NCI-H1930 (cell line): ENCODE results near the gene CHRM1.
A peak's percentile ranks its signal among the peaks of the same experiment; 100 is the strongest.

Experiments used
- DNase-seq, 2 experiments: peaks; one replicate each; lab custom pipeline; 2025; lab: John Stamatoyannopoulos, UW

The CHRM1 gene

DNA sequence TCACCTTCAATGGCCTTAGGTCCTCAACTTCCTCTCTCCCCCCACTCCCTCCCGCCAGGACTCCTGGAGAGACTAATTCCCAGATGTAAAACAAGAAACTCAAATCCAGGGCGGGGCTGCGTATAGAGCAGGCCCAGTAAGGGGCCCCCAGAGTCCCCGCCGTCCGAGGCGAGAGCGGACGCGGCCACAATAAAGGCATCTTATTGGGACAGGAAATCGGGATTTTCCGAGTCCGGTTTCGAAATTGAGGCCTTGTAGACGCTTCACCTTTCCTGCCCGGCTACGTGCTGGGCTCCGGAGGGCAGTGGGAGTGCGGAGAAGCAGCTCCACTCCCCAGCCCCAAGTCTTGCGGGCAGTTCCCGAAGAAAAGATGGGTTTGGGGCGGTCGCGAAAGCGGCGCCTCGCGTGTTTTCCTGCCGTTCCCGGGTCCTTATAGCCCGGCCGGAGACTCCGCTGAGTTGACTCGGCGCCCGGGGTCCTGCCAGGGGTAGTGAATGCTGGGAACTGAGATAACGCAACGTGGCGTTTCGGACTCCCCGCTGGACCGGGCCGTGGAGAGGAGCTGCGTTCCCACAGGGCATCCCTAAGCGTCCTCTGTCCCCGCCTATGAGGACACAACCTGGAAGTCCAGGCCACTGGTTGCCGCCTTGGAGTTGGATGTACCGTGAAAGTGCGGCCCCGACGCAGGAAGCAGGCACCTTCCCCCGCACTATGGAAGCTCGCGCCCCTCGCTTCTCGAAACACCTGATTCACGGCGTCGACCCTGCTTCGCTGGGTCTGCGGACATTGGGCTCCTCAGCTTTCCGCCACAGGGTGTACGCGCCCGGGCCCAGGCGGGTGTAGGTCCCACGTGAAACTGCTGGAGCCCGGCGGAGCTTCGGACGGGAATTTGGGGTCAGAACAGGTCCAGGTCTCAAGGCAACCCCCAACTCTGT, 4.8 kb upstream of the CHRM1 start:
- no peak for DNase-seq

DNA sequence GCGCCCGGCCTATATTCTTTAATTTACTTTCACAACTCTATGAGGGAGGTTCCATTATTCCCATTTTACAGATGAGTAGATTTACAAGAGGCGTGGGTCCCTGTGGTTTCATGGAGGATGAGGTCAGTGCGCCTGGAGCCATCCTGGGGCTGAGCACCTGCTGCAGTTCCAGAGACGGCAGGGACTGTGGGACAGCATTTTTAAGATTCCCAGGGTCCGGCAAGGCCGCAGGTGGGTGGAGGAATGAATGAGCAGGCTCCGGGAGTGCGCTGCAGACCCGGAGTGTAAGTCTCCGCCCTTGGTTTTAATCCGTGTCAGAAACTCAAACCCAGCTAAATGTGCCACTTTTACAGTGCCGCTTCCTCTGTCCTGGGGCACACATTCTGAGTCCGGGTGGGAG, 4.1 kb upstream of the CHRM1 start:
- no peak for DNase-seq

DNA sequence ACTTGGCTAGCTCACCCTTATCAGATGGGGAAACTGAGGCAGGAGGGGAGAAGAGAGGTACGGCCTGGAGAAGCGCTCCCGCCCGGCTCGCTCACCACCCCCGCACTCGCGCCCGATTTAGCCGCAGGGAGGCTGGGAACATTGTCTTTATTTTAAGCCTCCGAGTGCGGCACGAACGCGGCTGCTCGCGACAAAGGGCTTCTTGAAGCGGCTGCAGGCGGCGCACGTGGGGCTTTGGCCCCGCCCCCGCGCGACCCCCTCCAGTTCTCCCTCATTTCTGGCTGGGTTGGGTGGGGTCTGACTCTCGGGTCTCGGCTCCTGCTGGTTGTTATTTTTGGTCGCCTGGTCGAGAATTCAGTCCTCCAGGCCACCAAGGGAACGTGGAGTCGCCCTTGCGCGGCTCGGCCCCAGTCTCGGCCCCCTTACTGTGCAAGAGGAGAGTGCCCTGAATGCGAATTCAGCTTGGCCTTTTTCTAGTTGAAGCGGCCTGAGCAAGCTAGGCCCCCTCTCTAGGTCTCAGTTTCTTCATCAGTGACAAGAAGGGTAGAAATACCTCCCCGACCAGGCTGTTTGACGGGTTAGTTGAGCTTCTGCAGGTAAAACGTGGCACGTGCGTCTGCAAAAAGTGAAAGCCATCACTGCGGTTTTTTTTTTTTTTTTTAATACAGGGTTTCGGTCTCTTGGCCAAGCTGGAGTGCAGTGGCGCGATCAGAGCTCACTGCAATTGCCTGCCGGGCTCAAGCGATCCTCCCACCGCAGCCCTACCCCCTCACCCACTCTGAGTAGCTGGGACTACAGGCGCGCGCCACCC, 2.6 kb upstream of the CHRM1 start:
- DNase-seq: no peak

DNA sequence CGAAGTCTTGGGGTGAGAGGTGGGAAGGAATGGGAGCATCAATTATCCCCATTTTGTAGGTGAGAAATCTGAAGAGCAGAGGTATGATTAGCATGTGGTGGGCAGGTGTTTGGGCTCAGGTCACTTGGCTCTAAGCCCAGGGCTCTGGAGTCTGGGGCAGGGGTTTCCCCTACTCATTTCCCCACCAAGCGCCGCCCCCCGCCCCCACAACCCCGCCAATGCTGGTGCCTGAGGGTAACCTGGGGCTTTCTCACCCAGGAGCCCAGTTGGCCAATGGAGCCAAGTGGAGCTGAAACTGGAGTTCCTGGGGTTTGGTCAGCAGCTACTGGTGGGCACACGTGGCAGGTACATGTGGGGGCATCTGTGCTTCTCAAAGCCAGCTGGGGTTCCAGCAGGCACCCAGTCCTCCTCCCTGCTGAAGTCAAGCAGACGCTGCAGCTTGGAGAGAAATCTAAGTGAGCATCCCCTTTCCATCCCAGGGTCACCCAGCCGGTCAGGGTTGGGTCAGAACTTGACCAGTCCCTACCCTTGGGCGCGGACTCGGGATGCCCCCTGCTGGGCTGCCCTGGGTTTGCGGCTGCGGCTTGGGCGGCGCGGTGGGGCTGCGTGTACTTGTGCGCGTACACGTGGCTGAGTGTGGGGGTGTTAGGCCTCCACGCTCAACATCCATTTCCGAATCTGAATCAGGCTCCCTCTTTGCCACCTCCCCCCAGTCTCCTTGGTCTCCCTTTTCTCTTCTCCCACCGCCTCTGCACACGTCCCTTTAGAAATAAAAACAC, 1.7 kb upstream of the CHRM1 start:
- no peak for DNase-seq

DNA sequence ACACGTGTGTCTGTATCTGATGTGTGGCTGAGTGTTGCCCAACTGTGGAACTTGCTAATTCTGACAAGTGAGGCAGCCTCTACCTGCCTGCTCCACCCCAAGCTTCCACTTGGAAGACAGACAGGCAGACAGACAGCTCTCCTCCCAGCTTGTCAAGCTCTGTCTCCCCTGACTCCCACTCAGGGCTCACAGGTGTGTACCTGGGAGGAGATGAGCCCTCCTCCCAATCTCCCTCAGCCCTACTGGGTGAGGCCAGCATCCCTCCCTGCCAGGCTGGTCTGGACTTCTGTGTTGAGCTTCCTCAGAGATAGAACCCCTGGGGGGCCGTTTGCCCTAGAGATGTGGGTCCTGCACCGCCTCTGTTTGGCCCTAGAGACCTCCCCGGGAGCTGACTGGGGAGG, 1.0 kb upstream of the CHRM1 start:
- DNase-seq: no peak

DNA sequence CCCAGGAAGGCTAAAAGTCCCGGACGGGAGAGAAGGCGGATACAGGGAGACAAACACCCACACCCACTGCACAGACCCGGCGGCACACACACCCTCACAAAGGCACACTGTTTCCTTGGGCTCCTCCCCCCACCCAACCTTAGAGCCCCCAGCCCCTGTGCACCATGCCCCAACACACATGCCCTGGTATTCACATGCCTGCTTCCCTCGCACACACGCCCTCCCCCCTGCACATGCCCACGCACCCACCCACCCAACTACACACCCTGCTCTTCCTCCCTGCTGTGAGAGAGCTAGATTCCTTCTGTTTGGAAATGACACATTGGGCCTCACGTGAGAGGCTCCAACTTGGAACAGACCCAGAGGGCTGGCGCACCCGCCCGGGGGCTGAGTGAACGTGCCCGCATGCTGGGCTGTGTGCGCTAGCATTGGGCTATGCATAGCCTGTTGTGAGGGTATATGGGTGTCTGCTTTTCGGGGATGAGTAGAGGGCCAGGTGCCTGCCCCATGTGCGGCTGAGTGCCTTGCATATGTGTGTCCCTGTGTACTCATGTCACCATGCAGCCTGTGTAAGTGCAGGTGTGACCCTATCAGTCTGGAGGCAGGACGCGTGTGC, 518 bp upstream of the CHRM1 start:
- DNase-seq: no peak

DNA sequence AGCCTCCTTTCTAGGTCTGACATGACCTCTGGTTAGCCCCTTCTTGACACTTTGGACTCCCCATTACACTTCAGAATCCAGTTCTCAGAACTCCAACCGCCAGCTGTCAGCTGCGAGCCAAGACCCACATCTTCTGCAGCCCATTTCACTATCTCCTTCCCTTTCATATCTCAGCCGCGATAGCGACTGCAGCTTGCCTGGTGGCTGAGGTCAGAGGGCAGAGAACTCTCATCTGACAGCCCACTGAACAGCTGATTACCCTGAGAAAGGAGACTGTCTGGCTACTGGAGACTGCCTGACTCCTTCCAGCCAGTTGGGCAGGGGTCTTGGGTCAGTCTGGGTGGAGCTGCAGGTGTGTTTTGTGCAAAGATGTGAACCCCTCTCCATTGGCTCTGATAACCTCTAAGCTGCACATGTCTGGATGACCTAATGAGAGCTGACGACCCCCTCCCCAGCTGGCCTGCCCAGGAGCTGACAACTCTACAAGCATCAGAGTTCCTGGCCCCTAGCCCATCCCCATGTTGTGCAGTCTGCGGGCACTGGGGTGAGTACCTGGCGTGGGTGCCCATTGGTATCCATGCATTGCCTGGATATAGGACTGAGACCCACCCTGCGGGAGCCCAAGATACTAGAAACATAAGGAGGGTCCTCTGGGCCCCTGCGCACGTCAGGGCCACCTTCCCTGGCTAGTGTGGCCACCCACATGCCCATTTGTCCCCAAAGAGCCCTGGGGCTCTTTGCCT, 1.1 kb downstream of the CHRM1 start:
- DNase-seq: no peak

DNA sequence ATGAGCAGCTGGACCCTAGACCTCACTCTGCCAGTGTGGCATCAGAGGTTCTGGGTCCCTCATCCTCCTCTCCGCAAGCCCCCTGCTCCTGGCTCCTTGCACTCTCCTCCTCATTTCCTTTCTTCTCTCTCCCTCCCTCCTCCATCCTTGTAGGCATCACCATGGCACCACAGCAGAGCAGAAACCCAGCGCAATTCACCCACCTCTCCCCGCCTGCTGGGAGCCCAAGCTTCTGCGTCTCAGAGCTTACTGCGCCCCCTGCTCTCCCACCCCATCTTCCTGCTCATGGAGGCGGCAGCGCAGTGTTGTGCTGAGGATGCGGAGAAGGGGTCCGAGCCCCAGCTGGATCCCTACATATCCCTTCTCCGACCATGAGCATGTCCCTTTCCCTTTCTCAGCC, 1.7 kb downstream of the CHRM1 start:
- DNase-seq: no peak

DNA sequence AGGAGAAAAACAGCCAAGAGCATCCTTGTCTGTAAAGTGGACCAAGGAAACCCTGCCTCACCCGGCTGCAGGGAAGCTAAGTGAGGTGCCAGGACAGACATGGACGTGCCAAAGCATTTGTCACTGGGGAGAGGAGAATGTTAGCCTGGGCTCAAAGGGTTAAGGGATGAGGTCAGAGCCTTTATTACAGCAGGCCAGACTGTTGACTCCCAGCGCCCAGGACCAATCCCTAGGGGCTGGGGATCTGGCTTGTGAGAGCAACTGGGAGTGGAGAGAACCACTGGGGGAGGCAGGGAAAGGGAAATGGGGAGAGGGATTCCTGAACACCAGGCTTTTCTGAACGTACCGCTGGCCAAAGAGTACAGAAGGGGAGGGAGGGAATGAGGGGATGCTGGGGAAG, 2.6 kb downstream of the CHRM1 start:
- no peak for DNase-seq

DNA sequence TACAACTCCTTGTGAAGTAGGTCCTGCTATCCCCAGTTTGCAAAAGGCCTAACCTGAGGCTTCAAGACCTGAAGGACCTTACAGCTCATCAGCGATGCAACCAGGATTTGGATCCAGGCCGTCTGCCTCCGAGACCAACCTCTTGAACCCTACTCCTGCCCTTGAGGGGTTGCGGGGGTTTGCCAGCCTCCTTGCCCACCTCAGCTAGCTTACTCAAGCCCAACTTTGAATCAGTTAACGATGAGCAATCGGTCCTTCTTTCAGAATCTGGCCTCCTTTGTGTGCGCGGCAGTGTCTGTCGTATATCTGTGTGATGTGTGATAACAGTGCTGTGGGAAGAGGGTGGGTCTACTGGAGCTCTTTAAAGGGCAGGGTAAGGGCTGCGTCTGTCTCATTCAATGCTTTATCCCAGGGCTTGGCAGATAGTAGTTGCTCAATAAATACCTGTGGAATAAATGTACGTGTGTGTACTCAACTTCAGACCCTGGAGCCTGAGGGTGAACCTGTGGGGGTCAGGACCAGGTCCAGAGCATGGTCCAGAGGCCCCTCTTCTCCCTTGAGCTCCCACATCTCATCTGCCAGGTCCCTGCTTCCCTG, 3.2 kb downstream of the CHRM1 start:
- no peak for DNase-seq

DNA sequence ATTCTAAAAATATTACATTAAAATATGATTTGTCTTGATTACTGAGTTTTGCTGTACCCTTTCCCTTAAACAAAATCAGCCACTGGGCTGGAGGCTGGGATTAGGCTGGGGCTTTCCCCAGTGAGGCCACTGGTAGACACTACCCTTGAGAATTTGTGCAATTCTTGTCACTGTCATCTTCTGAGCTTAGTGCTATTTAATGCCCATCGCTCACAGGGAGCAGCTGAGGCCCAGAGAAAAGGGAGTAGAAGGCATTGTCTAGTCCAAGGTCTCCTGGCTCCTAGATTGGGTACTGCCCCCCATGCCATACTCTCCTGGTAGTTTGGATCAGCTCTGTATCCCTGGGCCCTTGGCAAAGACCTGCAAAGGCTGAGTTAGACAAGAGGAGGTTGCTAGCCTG, 6.7 kb downstream of the CHRM1 start:
- DNase-seq: no peak

DNA sequence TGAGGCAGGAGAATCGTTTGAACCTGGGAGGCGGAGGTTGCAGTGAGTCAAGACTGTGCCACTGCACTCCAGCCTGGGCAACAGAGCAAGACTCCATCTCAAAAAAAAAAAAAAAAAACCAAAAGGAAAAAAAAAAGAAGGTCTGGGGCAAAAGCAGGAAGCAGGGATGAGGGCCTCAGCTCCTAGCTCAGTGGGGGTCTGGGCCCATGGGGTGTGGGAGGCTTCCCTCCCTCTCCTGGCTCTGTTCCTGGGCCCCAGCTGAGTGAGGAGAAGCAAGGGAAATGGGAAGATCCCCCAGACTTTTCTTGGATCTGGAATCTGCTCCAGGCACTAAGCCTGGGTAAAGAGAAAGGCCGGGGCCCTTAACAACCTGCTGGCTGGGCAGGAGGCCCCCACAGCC, 8.9 kb downstream of the CHRM1 start:
- DNase-seq: no peak

DNA sequence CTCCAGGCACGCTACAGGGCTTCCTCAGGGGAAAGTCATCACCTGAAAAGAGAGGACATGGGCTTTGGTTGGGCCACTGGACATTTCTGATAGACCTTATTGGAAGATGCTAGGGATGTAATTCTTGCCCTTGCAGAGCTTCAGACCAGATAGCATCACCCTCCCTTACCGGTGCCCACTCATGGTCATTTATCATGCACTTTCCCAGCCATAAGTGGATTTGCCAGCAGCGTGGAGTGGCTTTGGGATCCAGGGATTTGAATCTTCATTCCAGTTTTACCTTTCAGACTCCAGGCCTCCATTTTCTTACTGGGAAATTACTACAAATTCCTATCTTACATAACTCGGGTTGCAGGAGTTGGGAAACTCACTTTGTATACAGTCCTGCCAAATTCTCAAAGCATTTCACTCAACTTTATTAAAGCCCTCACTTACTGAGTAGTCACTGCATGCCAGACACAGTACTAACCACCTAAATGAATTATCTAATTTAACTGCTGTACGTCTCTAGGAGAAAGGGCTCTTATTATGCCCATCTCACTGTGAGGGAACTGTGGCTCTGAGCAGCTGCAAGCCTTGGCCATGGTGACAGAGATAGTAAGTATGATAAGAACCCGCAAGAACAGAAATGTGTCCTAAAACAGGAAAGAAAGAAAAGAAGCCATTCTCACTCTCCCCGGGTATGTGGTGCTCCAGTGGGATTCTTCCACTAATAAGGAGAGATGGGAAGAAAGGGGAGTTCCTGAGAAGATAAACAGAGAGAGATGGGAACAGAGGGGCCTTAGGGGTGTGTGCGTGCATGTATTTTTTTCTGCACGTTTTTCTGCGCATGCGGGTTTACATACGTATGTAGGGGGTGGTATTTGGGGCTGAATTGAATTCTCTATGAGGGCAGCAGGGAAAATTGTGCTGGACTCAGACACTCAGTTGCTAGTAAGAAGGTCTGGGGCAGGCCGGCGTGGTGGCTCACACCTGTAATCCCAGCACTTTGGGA, 9.7 kb downstream of the CHRM1 start:
- no peak for DNase-seq

DNA sequence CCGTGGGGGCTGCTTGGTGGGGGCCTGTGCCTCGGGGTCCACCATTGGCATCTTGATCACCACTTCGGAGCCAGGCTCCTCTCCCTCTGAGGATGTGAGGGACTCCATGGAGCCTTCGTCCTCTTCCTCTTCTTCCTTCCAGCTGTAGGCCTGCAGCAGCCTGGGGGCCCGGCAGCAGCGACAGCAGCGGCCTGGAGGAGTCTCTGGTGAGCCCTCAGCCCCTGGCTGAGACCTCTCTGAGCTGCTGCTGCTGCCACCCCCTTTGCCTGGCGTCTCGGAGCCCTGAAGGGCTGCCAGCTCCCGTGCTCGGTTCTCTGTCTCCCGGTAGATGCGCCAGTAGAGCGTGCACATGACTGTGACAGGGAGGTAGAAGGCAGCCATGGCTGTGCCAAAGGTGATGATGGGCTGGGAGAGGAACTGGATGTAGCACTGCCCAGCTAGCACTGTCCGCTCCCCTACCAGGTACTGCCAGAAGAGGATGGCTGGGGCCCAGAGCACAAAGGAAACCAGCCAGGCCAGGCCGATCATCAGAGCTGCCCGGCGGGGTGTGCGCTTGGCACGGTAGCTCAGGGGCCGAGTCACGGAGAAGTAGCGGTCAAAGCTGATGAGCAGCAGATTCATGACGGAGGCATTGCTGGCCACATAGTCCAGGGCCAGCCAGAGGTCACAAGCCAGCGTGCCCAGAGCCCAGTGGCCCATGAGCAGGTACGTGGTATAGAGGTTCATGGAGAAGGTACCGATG, 10.9 kb downstream of the CHRM1 start:
- no peak for DNase-seq

DNA sequence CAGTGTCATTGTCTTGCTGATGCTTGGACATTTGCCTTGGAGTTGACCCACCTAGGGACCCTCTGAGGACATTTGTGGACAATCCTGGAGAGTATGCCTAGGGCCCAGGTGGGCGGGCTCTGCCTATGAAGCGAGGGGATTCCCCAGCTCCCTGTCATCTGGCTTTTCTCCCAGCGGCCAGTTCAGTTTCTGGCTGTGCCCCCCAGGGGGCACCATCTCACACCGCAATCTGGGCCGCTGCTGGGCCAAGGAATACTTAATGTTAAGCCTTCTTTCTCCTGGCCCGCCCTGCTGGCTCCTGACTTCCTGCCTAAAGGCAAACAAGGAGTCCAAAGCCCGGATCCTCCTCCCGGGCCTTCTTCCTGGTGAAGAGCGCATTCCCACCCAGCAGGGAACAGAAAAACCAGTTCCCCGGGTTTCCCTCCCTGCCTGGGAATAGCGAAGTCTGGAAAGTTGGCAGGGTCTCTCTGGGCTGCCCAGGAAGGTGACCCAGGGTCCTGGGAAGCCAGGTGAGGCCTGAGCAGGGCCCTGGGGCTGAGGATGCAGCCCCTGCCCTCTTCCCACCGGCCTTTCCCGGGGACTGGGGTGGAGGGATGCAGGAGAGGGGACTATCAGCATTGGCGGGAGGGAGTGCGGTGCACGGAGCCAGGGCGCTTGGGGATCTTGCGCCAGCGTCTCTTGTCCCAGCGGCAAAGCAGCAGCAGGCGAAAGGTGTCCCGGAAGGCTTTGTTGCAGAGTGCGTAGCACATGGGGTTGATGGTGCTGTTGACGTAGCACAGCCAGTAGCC, 11.9 kb downstream of the CHRM1 start:
- DNase-seq: peak in 1 of 2 experiments; percentile 30

DNA sequence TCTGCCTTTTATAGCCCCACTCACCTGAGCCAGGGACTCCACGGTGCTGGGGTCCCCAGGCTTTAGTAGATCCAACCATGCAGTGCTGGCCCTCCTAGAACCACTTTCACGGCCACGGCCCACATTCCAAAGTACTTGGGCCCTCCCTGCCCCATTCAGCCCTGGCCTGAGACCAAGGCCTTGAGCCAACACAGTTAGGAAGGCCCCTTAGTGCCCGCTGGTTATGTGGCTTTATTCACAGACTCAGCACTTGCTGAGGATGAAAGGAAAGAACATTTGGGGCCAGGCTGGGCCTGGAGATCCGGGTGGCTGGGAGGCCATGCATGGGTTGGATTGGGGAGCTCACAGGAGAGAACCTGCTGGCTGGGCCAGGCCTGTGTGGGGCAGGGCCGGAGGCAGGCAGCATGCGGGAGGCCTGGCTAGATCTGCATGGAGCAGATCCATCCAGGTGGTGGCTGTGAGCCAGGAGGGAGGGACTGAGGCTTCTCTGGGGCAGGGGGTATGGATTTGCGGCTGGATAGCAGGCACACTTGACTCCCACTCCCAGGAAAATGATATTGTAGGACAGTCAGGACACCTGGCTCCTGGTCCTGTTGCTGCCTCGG, 12.6 kb downstream of the CHRM1 start:
- DNase-seq: no peak

DNA sequence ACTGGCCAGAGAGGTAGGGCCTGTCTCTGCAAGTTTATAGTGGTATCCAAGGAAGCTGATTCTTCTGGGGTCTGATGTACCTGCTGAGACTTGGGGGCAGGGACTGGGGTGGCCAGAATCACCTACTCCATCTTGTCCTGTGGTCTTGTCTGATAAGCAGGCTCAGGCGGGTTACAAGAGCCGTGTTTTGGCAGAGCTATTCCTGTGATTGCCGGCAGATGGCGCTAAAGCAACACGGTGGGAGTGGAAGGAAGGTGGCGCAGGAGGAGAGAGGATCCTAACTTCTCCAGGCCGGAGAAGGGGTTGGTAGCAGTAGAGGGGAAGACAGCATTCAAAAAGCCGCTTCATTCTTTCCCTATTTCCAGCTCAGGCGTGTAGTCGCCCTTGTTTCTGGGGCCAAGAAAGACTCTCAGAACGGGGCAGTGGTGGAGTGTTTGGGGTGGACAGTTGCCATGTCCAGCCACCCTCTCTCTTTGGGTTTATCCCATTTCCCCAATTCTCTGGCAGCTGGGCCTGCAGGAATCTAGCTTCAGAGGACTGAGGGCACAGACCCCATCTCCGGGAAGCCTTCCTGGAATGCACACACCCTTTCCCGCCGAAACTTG, 15.1 kb downstream of the CHRM1 start:
- peak; percentile 57 to 77 for DNase-seq
